GM13976 (cell line): ENCODE data around the gene ABHD17B.
A peak's percentile ranks its signal among the peaks of the same experiment; 100 is the strongest.
"Not testable (repeated sequence)": the region's sequence is repeated elsewhere in the genome, so short reads cannot be mapped to it uniquely, and the experiment has no call there.

Experiments
- DNase-seq: peaks from one replicate; pipeline ENCODE4 v3.0.0; 2012; ENCODE audit warnings: low spot score
- in situ Hi-C: fragments of 300-500 bp; cut with MboI; formaldehyde crosslinking; loops from one replicate; pipeline ENCODE4 v1.12.0; 2022; ENCODE audit warnings: low sequenced_read_pairs, mixed read lengths, inconsistent platforms; ENCODE audit not compliant: unreplicated experiment
- TF ChIP-seq, protein P1 (sequence below): IDR thresholded peaks from 2 replicates; pipeline ENCODE4 v1.5.1; 2012; ENCODE audit warnings: borderline replicate concordance, mild to moderate bottlenecking; ENCODE audit not compliant: insufficient read depth; ENCODE audit errors: extremely low read depth, missing control alignments, control extremely low read depth

Gene ABHD17B

GRCh38 chr9:71904076-71904475, 6.9 kb downstream of the ABHD17B start:
- DNase-seq = no peak
- TF ChIP-seq, protein P1, sequence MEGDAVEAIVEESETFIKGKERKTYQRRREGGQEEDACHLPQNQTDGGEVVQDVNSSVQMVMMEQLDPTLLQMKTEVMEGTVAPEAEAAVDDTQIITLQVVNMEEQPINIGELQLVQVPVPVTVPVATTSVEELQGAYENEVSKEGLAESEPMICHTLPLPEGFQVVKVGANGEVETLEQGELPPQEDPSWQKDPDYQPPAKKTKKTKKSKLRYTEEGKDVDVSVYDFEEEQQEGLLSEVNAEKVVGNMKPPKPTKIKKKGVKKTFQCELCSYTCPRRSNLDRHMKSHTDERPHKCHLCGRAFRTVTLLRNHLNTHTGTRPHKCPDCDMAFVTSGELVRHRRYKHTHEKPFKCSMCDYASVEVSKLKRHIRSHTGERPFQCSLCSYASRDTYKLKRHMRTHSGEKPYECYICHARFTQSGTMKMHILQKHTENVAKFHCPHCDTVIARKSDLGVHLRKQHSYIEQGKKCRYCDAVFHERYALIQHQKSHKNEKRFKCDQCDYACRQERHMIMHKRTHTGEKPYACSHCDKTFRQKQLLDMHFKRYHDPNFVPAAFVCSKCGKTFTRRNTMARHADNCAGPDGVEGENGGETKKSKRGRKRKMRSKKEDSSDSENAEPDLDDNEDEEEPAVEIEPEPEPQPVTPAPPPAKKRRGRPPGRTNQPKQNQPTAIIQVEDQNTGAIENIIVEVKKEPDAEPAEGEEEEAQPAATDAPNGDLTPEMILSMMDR = no peak
- in situ Hi-C loops = no loop called here

- TF ChIP-seq, protein P1 = no peak
- in situ Hi-C loops = no loop called here
Observed at GRCh38 chr9:71901695-71902597, 9.0 kb downstream of the ABHD17B start.

GRCh38 chr9:71898756-71899155, 12.2 kb downstream of the ABHD17B start:
- in situ Hi-C loops, DNase-seq: not testable (repeated sequence)

More at GRCh38 chr9:71901695-71902597, 9.0 kb downstream of the ABHD17B start:
- DNase-seq = no peak

GRCh38 chr9:71897577-71897976, 13.4 kb downstream of the ABHD17B start:
- DNase-seq = peak; percentile 43
- TF ChIP-seq, protein P1 = no peak
- in situ Hi-C loops = no loop called here

- TF ChIP-seq, protein P1 = no peak
- in situ Hi-C loops = no loop called here
Observed at GRCh38 chr9:71896761-71897160, 14.2 kb downstream of the ABHD17B start.

DNA sequence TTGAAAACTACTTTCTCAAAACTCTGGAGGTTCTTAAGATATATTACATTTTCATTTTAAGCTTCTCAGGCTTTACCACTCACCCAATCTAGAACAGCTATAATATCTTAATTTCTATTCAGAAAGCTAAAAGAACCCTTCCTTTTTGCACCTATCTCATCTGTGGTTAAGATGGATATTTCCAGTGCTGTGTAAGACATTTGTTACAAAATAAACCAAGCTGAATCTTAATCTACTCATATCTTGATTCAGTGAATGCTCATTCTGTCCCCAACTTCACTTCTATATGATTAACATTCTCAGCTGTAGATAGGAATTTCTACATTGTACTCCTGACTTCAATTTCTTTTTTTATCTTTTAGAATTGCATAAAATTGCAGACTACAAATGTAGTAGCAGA, 15.0 kb downstream of the ABHD17B start:
- TF ChIP-seq, protein P1 = no peak
- in situ Hi-C loops = no loop called here
- DNase-seq = no peak

More at GRCh38 chr9:71896761-71897160, 14.2 kb downstream of the ABHD17B start:
- no peak for DNase-seq

DNA sequence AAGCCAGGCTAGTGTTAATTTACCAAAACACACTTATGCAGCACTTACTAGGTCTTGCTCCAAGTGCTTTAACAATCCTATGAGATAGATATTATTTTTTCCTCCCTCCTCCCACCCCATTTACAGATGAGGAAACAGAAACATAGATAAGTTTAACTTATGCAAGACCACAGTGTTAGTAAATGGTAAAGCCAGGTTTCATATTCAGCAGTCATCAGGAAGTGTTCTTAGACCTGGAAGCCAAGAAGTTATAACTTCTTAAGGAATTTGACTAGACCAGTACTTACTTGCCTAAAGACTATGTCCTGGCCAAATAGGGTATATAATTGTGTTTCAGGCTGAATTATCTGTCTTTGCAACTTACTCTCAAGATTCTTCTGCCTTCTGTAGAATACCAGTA, 15.9 kb downstream of the ABHD17B start:
- no peak for DNase-seq
- TF ChIP-seq, protein P1 = no peak
- in situ Hi-C loops = no loop called here
